AG08396 (cell line): ENCODE results near the gene ALLC.
"Not testable (repeated sequence)": the region's sequence is repeated elsewhere in the genome, so short reads cannot be mapped to it uniquely, and the experiment has no call there.

ENCODE experiments used
- DNase-seq: peaks from one replicate; pipeline ENCODE4 v3.0.0; 2012; ENCODE audit warnings: low spot score, mixed read lengths

Gene ALLC

DNA sequence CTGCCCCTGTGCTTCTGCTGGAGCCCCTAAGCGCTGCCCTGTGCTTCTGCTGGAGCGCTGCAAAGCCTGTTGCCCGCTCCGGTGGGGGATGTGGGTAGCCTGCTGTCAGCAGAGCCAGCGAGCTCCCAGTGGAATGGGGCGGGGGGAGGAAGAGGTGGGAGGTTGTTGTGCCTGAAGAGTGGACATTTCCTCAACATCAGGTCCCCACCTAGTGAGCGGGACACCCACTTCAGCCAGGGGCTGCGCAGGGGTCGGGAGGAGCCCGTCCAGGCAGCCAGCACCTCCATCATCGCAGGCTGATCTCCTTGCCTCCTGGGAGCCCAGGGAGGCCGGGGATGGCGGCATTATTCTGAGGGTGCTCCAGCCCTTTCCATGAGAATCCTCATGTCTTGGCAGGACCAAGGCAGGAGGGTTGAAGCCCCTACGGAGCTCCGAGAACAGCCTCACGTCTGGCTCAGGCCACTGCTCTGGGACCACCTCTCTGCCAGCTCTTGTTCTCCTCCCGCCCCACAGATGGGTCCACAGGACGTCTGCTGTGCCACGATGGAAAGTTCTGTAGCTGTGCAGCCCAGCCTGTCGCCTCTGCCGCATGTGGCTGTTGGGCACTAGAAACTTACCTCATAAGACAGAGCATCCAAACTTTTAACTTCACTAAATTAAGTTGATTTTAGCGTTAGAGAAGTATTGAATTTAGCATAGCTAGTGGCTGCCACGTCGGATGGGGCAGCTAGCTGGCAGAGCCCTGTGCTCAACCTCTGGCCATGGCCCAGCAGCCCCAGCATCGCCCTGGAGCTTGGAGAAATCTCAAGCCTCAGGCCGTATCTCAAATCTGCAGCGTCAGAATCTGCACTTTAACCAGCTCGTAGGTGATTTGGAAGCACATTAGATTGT lies 1.9 kb upstream of the ALLC start:
- no peak for DNase-seq

DNA sequence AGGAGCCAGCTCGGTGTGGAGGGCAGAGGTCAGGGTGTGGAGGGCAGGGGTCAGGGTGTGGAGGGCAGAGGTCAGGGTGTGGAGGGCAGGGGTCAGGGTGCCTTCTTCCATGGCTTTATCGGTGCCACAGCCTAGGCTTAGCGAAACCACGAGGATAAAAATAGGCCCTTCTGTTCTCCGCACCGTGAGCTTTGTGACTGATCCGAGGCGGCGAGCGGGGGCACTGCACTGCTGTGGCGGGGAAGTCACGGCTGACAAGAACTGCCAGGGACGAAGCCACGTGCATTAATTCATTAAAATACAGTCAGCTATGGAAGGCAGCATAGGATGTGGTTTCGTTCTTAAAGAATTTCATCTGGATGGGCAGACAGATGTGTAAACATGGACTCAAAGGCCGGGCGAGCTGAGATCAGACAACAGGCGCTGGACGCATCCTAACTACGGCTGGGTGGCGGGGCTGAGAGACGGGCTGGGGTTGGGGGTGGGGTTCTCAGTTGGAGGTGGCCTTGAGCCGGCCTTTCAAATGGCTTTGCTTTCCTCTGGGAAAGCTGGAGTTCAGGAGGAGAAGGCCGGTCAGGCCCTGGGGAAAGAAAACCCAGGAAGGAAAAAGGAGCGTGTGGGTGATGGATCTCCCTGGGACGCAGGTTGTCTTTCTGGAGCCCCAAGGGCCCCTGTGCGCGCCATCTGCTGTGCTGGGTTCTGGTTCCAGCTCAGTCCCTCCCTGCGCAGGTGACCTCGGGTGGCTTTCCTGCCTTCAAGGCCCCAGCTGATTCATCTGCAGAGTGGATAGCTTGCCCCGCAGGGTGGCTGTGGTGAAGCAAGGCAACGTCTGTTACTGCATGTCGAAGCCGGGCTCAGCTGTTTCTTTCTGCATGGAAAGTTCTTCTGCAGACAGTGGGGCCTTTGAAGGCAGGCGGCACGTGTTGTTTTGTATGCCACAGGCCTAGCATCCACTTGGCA lies 958 bp upstream of the ALLC start:
- peak; percentile 63 for DNase-seq

- no peak for DNase-seq
These were observed 1.7 kb downstream of the ALLC start for GRCh38 chr2:3659447-3660432.

DNA sequence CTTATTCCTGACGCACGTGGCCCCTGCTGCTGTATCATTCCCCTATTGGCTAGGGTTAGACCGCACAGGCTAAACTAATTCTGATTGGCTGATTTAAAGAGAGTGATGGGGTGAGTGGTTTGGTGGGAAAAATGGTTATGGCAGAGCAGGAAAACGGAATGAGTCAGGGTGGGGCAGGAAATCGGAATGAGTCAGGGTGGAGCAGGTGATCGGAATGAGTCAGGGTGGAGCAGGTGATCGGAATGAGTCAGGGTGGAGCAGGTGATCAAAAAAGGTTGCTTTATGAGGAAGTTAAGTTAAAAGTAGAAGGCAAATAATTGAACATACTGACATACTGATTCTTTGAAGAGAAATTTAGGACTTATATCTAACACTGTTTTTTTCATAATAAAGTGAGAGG lies 2.6 kb downstream of the ALLC start:
- not testable (repeated sequence) for DNase-seq

- no peak for DNase-seq
These were observed 3.2 kb downstream of the ALLC start for GRCh38 chr2:3661149-3661660.

- DNase-seq = no peak
These were observed 4.2 kb downstream of the ALLC start for GRCh38 chr2:3662239-3662638.

DNA sequence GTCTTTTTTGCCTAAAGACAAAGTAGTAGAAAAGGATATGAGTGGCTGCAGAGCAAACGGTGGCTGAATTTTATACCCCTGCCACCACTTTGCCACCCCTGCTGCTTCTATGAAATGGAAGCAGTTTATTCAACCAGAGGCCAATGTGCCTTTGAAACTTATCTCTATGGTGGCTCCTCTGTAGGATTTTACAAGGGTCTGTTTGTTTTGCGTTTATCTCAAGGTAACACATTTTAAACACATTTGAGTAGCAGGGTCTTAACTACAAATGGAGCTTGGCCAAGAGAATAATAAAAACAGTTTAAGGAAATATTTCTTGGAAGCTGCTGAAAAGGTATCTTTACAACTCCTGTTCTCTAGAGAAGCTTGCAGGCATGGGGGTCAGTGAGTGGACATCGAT lies 6.1 kb downstream of the ALLC start:
- DNase-seq = no peak

DNA sequence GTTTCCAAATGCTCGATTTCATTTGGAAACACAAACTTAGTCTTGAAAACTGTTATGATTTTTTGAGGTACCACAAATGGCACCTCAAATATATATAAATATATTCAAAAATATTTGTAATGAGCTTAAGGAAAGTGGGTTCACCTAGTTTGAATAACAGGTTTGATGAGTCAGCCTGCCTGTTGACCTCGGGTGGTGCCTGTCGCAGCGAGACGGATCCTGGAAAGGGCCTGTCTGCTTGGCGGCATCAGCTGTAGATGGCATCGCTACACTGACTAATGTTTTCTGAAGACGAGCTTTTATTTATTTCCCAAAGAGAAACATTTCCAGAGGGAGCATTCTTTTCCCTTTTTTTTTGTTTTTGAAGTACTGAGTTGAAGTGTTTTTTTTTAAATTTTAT lies 6.9 kb downstream of the ALLC start:
- no peak for DNase-seq

DNA sequence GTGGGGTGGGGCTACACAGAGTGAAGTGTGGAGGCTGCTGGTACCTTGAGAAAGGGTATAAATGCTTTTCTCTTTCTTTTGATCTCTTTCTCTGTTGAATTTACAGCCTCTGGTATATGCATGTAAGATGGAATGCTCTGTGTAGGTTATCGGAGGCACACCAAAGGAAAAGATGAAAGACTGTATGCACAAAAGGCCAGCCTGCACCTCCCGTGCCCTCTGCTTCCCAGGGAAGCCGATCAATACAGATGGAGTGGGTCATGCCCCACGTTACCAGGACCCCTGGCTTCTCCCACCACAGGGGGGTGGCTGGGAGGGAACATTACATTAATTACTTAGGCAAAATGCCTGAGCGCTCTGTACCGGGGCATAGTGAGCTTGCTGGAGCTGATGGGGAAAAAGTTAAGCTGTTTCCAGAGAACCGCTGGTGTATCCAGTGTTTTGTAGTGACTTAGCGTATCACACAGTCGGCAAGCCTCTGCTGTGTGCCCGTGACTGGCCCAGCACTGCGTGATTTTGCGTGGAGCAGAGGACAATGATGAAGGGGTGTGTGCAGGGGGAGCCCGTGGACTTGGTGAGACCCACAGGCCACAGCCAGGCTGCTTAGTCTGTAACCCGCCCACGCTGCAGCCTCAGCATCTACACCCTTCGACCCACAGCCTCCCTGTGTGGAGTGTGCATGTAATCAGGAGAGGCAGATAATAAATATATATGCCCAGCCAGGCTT lies 8.0 kb downstream of the ALLC start:
- no peak for DNase-seq

GRCh38 chr2:3666613-3666975 lies 8.6 kb downstream of the ALLC start:
- DNase-seq = no peak

DNA sequence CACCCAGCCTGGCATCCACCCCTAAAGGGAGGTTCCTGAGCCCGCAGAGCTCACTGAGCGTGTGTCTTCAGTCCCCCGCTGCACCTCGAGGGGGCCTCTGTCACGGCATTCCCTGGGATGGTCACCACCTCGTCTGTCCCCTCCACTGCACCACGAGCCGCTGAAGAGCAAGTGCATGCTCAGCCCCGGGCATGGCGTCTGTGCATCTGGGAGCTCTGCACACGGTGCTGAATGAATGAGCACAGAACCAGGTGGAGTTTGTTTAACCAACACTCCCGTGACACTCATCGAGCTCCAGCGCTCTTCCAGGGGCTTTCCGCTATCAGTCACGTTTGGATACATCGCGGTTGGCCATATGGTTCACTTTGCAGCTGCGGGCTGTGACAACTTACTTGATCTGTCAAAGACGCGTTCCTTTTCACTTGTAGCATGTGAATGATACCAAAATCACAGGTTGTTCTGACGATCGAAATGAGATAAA lies 9.2 kb downstream of the ALLC start:
- no peak for DNase-seq

DNA sequence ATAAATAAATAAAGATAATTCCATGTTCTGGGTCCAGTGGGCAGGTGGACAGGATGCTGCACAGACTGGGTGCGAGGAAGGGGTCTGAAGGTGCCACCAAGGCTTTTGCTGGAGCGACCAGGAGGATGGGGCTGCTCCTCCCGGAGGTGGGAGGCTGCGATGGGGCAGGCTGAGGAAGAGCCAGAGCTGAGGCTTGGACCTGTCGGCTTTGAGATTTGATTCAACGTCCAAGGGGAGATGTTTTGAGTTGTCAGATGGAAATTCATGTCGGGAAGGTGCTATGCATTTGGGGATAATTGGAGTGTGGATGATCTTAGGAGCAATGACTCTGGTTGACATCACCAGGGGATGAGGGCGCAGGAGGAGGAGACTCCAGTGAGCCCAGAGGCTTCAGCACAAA lies 11.7 kb downstream of the ALLC start:
- no peak for DNase-seq

DNA sequence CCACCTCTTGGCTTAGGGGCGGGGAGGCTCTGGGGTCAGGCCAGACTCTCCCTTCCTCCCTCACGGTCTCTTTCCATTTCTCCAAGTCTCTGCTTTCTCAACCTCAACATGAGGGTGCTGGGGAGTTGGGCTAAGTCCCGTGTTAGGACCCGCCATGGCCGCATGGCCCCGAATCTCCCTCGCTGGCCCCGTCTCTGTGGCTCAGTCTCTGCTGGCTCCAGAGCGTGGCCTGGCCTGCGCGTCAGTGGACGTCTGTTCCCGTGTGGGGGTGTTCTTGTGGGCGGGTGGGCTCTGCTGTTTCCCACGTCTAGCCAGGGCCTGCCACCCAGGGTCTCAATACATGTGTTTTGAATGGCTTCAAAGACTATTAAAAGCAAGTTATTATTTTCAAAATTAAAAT lies 12.4 kb downstream of the ALLC start:
- DNase-seq = no peak

- DNase-seq = no peak
These were observed 12.9 kb downstream of the ALLC start for GRCh38 chr2:3670941-3671340.

DNA sequence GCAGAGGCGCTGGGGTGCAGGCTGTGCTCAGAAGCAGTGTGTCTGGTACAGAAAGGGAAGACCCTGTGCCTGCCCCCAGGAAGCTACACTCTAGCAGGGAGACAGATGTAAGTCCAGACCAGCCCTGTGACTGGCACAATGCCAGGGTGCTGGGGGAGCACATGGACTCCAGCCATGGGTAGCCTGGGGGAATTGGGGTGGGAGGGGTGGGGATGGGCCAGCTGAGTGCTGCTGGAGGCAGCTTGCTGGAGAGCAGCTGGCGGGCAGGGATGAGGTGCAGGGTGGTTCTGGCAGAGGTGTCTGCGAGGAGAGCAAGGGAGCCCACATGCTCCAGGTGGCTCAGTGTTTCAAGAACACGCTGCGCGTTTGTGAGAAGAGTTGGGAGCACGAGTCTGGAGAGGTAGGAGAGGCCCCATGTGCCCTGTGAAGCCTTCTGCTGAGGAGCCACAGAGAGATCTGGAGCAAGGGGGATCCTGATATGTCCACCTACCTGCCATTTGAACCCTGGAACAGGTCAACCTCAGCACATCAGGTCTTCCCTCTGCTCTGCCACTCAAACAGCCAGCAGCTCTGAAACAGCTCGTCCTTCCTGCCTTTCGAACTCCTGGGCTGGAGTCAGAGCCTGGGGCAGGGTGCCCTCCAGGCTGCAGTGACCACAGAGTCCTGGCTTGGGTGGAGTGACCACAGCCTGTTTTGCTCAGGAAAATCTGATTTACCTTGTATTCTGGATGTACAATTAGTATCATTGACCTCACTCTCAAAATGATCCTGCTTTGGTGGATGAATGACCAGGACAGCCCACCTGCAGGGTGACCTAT lies 15.1 kb downstream of the ALLC start:
- DNase-seq = no peak

DNA sequence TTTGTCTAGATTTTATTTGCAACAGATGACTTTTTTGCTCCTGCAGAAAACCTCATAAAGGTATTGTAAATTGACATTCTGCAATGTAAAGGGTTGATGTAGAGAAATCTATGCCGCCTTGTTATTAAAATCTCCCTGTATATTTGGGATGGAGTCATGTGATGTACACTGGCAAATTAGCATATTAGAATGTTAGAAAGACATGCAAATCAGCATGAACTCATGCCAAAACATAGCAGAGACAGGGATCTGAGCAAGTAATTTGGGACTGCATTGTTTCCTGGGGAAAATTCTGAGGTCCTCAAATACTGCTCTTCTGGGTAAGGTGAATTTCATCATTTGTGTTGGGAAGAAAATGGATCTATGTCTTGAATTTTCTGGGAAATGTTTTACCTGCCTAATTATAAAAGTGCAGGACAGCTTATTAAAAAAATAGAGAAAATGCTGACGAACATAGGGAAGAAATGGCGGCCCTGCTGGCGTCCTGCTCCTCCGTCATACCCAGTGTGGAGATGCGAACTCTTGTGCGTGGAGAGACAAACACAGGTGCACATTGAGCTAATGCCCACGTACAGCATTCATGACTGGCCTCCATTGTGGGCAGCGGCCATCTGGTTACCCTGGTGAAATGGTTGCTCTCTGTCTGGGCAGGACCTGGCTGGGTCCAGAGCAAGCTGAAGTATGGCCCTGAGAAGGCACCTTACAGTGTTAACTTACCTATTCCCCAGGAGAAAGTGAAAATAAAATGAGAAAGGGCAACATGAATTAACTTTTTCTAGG lies 16.3 kb downstream of the ALLC start:
- no peak for DNase-seq

DNA sequence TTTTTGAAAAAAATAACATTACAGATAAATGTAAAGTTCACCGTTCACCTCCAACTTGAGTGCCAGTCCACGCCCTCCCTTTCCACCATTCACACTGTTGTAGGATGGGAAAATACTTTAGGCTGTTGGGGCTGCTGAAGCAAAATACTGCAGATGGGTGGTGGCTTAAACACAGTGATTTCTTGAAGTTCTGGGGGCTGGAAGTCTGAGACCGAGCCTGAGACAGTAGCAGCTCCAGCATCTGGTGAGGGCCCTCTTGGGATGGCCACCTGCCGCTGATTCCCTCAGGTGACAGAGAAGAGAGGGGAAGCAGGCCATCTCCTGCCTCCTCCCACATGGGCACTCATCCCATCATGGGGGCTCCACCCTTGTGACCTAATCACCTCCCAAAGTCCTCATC lies 17.7 kb downstream of the ALLC start:
- DNase-seq = no peak

GRCh38 chr2:3677436-3677835 lies 19.4 kb downstream of the ALLC start:
- DNase-seq = no peak

GRCh38 chr2:3678212-3678611 lies 20.2 kb downstream of the ALLC start:
- DNase-seq = no peak
